Liver (tissue), 3 donors: Measurements from ENCODE around the gene COL5A1.

ENCODE experiments used
- EGR1 ChIP-seq, 2 donors: IDR thresholded peaks; 2 replicates each; pipeline ENCODE4 v1.6.1; 2016 to 2018; ENCODE audit warnings: antibody characterized with exemption in 2 of 2, low read depth in 2 of 2
- FOXA1 ChIP-seq: IDR thresholded peaks from 2 replicates; pipeline ENCODE4 v1.6.1; 2016; ENCODE audit warnings: antibody characterized with exemption
- JUND ChIP-seq, 2 donors: IDR thresholded peaks; 2 replicates each; pipeline ENCODE4 v1.6.1; 2016; ENCODE audit warnings: antibody characterized with exemption in 2 of 2
- TF ChIP-seq, protein P1 (sequence below): fragments of 150-350 bp; IDR thresholded peaks from 2 replicates; pipeline ENCODE4 v1.5.1; 2017; ENCODE audit warnings: improper control_type of control experiment, low read depth, low read length; ENCODE audit not compliant: missing input control
- TF ChIP-seq, protein P2 (sequence below): IDR thresholded peaks from 2 replicates; pipeline ENCODE4 v1.6.1; 2016; ENCODE audit warnings: antibody characterized with exemption
- TF ChIP-seq, protein P3 (sequence below): IDR thresholded peaks from 2 replicates; pipeline ENCODE4 v1.6.1; 2016; ENCODE audit warnings: antibody characterized with exemption
- TF ChIP-seq, protein P4 (sequence below): IDR thresholded peaks from 2 replicates; pipeline ENCODE4 v1.6.1; 2016; ENCODE audit warnings: antibody characterized with exemption, mild to moderate bottlenecking
- donor health status: healthy.
- donor health status: healthy.

DNA sequence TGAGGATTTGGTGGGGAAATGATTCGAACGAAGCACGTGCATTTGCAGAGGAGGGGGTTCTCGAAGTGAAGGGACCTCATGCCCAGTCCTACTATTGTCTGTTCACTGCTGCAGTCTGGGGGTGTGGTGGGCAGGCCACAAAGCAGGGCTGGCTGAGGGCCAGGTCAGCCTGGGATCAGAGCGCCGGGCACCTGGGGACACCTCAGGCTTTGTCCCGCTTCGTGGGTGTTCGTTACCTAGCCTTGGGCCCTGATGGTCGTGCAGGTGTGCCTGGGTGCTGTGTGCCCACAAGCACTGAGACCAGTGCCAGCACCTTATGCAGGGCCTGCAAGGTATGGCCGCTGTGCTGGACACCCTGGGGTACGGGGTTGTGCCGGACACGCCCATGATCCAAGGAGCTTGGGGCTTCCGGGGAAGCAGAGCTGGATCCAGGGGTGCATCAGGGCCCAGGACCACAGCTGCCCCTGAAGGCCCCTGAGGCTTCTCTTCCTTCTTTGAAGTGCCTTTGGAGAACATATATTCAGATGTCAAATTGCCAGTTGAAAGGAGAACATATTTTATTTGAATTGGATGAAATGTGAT, 80.6 kb downstream of the COL5A1 start:
- TF ChIP-seq, protein P1, sequence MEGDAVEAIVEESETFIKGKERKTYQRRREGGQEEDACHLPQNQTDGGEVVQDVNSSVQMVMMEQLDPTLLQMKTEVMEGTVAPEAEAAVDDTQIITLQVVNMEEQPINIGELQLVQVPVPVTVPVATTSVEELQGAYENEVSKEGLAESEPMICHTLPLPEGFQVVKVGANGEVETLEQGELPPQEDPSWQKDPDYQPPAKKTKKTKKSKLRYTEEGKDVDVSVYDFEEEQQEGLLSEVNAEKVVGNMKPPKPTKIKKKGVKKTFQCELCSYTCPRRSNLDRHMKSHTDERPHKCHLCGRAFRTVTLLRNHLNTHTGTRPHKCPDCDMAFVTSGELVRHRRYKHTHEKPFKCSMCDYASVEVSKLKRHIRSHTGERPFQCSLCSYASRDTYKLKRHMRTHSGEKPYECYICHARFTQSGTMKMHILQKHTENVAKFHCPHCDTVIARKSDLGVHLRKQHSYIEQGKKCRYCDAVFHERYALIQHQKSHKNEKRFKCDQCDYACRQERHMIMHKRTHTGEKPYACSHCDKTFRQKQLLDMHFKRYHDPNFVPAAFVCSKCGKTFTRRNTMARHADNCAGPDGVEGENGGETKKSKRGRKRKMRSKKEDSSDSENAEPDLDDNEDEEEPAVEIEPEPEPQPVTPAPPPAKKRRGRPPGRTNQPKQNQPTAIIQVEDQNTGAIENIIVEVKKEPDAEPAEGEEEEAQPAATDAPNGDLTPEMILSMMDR: no peak
- TF ChIP-seq, protein P2, sequence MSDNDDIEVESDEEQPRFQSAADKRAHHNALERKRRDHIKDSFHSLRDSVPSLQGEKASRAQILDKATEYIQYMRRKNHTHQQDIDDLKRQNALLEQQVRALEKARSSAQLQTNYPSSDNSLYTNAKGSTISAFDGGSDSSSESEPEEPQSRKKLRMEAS: no peak
- TF ChIP-seq, protein P3, sequence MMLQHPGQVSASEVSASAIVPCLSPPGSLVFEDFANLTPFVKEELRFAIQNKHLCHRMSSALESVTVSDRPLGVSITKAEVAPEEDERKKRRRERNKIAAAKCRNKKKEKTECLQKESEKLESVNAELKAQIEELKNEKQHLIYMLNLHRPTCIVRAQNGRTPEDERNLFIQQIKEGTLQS: no peak
- TF ChIP-seq, protein P4, sequence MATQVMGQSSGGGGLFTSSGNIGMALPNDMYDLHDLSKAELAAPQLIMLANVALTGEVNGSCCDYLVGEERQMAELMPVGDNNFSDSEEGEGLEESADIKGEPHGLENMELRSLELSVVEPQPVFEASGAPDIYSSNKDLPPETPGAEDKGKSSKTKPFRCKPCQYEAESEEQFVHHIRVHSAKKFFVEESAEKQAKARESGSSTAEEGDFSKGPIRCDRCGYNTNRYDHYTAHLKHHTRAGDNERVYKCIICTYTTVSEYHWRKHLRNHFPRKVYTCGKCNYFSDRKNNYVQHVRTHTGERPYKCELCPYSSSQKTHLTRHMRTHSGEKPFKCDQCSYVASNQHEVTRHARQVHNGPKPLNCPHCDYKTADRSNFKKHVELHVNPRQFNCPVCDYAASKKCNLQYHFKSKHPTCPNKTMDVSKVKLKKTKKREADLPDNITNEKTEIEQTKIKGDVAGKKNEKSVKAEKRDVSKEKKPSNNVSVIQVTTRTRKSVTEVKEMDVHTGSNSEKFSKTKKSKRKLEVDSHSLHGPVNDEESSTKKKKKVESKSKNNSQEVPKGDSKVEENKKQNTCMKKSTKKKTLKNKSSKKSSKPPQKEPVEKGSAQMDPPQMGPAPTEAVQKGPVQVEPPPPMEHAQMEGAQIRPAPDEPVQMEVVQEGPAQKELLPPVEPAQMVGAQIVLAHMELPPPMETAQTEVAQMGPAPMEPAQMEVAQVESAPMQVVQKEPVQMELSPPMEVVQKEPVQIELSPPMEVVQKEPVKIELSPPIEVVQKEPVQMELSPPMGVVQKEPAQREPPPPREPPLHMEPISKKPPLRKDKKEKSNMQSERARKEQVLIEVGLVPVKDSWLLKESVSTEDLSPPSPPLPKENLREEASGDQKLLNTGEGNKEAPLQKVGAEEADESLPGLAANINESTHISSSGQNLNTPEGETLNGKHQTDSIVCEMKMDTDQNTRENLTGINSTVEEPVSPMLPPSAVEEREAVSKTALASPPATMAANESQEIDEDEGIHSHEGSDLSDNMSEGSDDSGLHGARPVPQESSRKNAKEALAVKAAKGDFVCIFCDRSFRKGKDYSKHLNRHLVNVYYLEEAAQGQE: no peak
- no peak for TF ChIP-seq JUND (IDR thresholded peaks at IDR 0.05)
- no peak for TF ChIP-seq FOXA1
- TF ChIP-seq EGR1 (IDR thresholded peaks at IDR 0.05; ENCODE audit: low read depth in 2 of 2): no peak
